IMR-90 (cell line): ENCODE data around the gene CAMK2B. TPM values are rescaled to one million over a fixed set of nuclear protein-coding genes. Genes with fewer than 3 reads are reported as not detected.

Source experiments
- ATAC-seq: fragments of 200-7000 bp; cut with Tn5 transposase; 2 replicates; pipeline ENCODE4 v1.9.1; 2020; ENCODE audit warnings: low read depth, mild to moderate bottlenecking, moderate library complexity
- BruUV-seq: library from RNA; stranded (reverse); fragments of 400-500 nt; replicated peaks from 2 replicates; lab custom pipeline; 2021; lab: Mats Ljungman, UMichigan
- CTCF ChIA-PET: fragments of 300-600 bp; formaldehyde crosslinking; extraction: SDS; loops from one replicate; lab custom pipeline; 2021; ENCODE audit warnings: antibody characterized with exemption; lab: Yijun Ruan, JAX
- POLR2A ChIA-PET: fragments of 300-600 bp; sonication (Branson Sonifier 250); formaldehyde crosslinking; loops from one replicate; lab custom pipeline; 2022; ENCODE audit warnings: antibody characterized with exemption; ENCODE audit not compliant: unreplicated experiment; lab: Charles Lee
- DNase-seq: peaks from one replicate; pipeline ENCODE4 v3.0.0; 2013
- H2AFZ ChIP-seq: replicated peaks from 2 replicates; pipeline ENCODE3; 2013; ENCODE audit warnings: low read length, mild to moderate bottlenecking; ENCODE audit not compliant: poor library complexity
- H2AK5ac ChIP-seq: 2 replicates; pipeline ENCODE4 v1.6.1; 2013; ENCODE audit warnings: low read depth, low read length, inconsistent platforms
- H2AK9ac ChIP-seq: replicated peaks from 2 replicates; pipeline ENCODE3; 2013; ENCODE audit warnings: mild to moderate bottlenecking, low read depth, low read length, moderate library complexity; ENCODE audit not compliant: poor library complexity
- H2BK120ac ChIP-seq: 2 replicates; pipeline ENCODE4 v1.6.1; 2013; ENCODE audit warnings: low read depth, low read length, inconsistent platforms
- H2BK15ac ChIP-seq: 3 replicates; pipeline ENCODE4 v1.6.1; 2013; ENCODE audit warnings: low read depth, low read length, inconsistent platforms
- H2BK20ac ChIP-seq: 2 replicates; pipeline ENCODE4 v1.6.1; 2013; ENCODE audit warnings: low read depth, mild to moderate bottlenecking, inconsistent platforms, low read length, moderate library complexity
- H2BK5ac ChIP-seq: 2 replicates; pipeline ENCODE4 v1.6.1; 2013; ENCODE audit warnings: mild to moderate bottlenecking, low read depth, low read length, inconsistent platforms; ENCODE audit not compliant: poor library complexity, severe bottlenecking
- H3K14ac ChIP-seq: replicated peaks from 2 replicates; pipeline ENCODE4 v1.6.1; 2013; ENCODE audit warnings: low read depth, low read length, inconsistent platforms
- H3K18ac ChIP-seq: 2 replicates; pipeline ENCODE4 v1.6.1; 2013; ENCODE audit warnings: low read depth, low read length, control low read depth
- H3K23ac ChIP-seq: 2 replicates; pipeline ENCODE4 v1.6.1; 2013; ENCODE audit warnings: low read depth, low read length, inconsistent platforms
- H3K27ac ChIP-seq: 2 replicates; pipeline ENCODE4 v1.5.1; 2013; ENCODE audit warnings: mild to moderate bottlenecking, control low read depth, low read length; ENCODE audit not compliant: insufficient read depth
- H3K27me3 ChIP-seq: 2 replicates; pipeline ENCODE4 v1.6.1; 2013; ENCODE audit warnings: low read length; ENCODE audit not compliant: control insufficient read depth, insufficient read depth
- H3K36me3 ChIP-seq: 2 replicates; pipeline ENCODE4 v1.6.1; 2013; ENCODE audit warnings: low read length, mixed read lengths; ENCODE audit not compliant: control insufficient read depth, insufficient read depth
- H3K4ac ChIP-seq: 2 replicates; pipeline ENCODE4 v1.6.1; 2013; ENCODE audit warnings: low read depth, low read length, inconsistent platforms
- H3K4me1 ChIP-seq: 2 replicates; pipeline ENCODE4 v1.6.1; 2013; ENCODE audit warnings: low read length, mixed read lengths; ENCODE audit not compliant: control insufficient read depth, insufficient read depth
- H3K4me2 ChIP-seq: 2 replicates; pipeline ENCODE4 v1.6.1; 2013; ENCODE audit warnings: low read depth, mild to moderate bottlenecking, control low read depth, low read length, moderate library complexity
- H3K4me3 ChIP-seq: 2 replicates; pipeline ENCODE4 v1.5.1; 2013; ENCODE audit warnings: low read depth, mild to moderate bottlenecking, control low read depth, low read length, moderate library complexity; ENCODE audit not compliant: insufficient read depth
- H3K56ac ChIP-seq: 2 replicates; pipeline ENCODE4 v1.6.1; 2013; ENCODE audit warnings: low read length, inconsistent platforms; ENCODE audit not compliant: insufficient read depth; ENCODE audit errors: extremely low read depth
- H3K79me1 ChIP-seq, 2 experiments: 2 replicates each; pipeline ENCODE4 v1.6.1; 2013; ENCODE audit warnings: low read length in 2 of 2, inconsistent platforms in 1 of 2, low read depth in 1 of 2
- H3K9ac ChIP-seq: 2 replicates; pipeline ENCODE4 v1.6.1; 2013; ENCODE audit warnings: low read depth, low read length, control low read depth
- H3K9me1 ChIP-seq: 2 replicates; pipeline ENCODE4 v1.6.1; 2013; ENCODE audit warnings: low read length, inconsistent platforms; ENCODE audit not compliant: insufficient read depth
- H3K9me3 ChIP-seq: 2 replicates; pipeline ENCODE4 v1.6.1; 2013; ENCODE audit warnings: low read length; ENCODE audit not compliant: control insufficient read depth, insufficient read depth
- H4K20me1 ChIP-seq: 2 replicates; pipeline ENCODE4 v1.6.1; 2013; ENCODE audit warnings: low read length, inconsistent platforms; ENCODE audit not compliant: insufficient read depth
- H4K5ac ChIP-seq: 2 replicates; pipeline ENCODE4 v1.6.1; 2013; ENCODE audit warnings: mild to moderate bottlenecking, low read depth, low read length, control low read depth
- H4K8ac ChIP-seq, 2 experiments: 2 replicates each; pipeline ENCODE4 v1.6.1; 2013; ENCODE audit warnings: low read depth in 2 of 2, low read length in 2 of 2, control low read depth in 1 of 2, inconsistent platforms in 1 of 2
- H4K91ac ChIP-seq: 2 replicates; pipeline ENCODE4 v1.6.1; 2013; ENCODE audit warnings: low read depth, low read length, inconsistent platforms; ENCODE audit not compliant: insufficient read depth
- BHLHE40 ChIP-seq: fragments of 150-350 bp; IDR thresholded peaks from 2 replicates; pipeline ENCODE4 v1.6.1; 2016; ENCODE audit warnings: mild to moderate bottlenecking, low read depth, low read length
- CEBPB ChIP-seq: IDR thresholded peaks from 2 replicates; pipeline ENCODE4 v1.6.1; 2012; ENCODE audit warnings: low read depth, low read length, improper control_type of control experiment
- CHD1 ChIP-seq: IDR thresholded peaks from 2 replicates; pipeline ENCODE4 v1.6.1; 2012; ENCODE audit warnings: low read depth, low read length, improper control_type of control experiment
- FOS ChIP-seq: fragments of 150-350 bp; IDR thresholded peaks from 2 replicates; pipeline ENCODE4 v1.6.1; 2016; ENCODE audit warnings: low read depth, low read length
- MAFK ChIP-seq: IDR thresholded peaks from 2 replicates; pipeline ENCODE4 v1.6.1; 2012; ENCODE audit warnings: low read depth, low read length, improper control_type of control experiment
- MAZ ChIP-seq: IDR thresholded peaks from 2 replicates; pipeline ENCODE4 v1.6.1; 2012; ENCODE audit warnings: low read depth, mild to moderate bottlenecking, low read length, improper control_type of control experiment, moderate library complexity, borderline replicate concordance
- MXI1 ChIP-seq: IDR thresholded peaks from 2 replicates; pipeline ENCODE4 v1.6.1; 2012; ENCODE audit warnings: low read depth, mild to moderate bottlenecking, low read length, moderate library complexity, borderline replicate concordance
- NFE2L2 ChIP-seq: fragments of 150-350 bp; IDR thresholded peaks from 2 replicates; pipeline ENCODE4 v1.6.1; 2016; ENCODE audit warnings: low read depth, mild to moderate bottlenecking, low read length
- POLR2A ChIP-seq: IDR thresholded peaks from 2 replicates; pipeline ENCODE4 v1.6.1; 2012; ENCODE audit warnings: mild to moderate bottlenecking, low read depth, low read length
- RAD21 ChIP-seq: IDR thresholded peaks from 2 replicates; pipeline ENCODE4 v1.6.1; 2012; ENCODE audit warnings: low read length, improper control_type of control experiment
- RCOR1 ChIP-seq: IDR thresholded peaks from 2 replicates; pipeline ENCODE4 v1.6.1; 2012; ENCODE audit warnings: mild to moderate bottlenecking, low read length, improper control_type of control experiment; ENCODE audit not compliant: insufficient replicate concordance
- RFX5 ChIP-seq: IDR thresholded peaks from 2 replicates; pipeline ENCODE4 v1.8.0; 2012; ENCODE audit warnings: low read depth, mild to moderate bottlenecking, low read length, moderate library complexity
- SMC3 ChIP-seq: fragments of 150-350 bp; IDR thresholded peaks from 2 replicates; pipeline ENCODE4 v1.6.1; 2016; ENCODE audit warnings: low read depth, mild to moderate bottlenecking, antibody characterized with exemption, low read length, moderate library complexity
- WGBS, 2 experiments: methylation state at CpG; one replicate each; pipeline versions ENCODE4 v1.1.5 to v1.1.7; 2013; ENCODE audit warnings: missing lambda C conversion rate in 2 of 2; ENCODE audit not compliant: insufficient read length in 1 of 2; ENCODE audit errors: extremely low coverage in 2 of 2; 5-methylcytosine and 5-hydroxymethylcytosine counted together
- dilution Hi-C: fragments of 300-500 bp; cut with HindIII; formaldehyde crosslinking; loops from one replicate; pipeline ENCODE4 v1.14.3; 2018; ENCODE audit warnings: low sequenced_read_pairs; ENCODE audit not compliant: unreplicated experiment
- in situ Hi-C: fragments of 300-500 bp; cut with MboI; formaldehyde crosslinking; loops from 3 replicates; pipeline ENCODE4 v1.14.3; 2019; ENCODE audit warnings: low sequenced_read_pairs, inconsistent platforms, mixed read lengths
- intact Hi-C: fragments of 100-400 bp; cut with micrococcal nuclease; formaldehyde crosslinking; loops from 2 replicates; pipeline ENCODE4 v1.10.0; 2022
- polyA plus RNA-seq, 3 experiments: library from polyadenylated mRNA; depleted of rRNA; stranded (reverse); fragments of >200 nt; gene quantifications; 2 replicates each; pipeline ENCODE4 v1.2.3, GENCODE V29; 2012; ENCODE audit warnings: low replicate concordance in 1 of 3
- total RNA-seq: library from RNA; depleted of rRNA; stranded (reverse); fragments of >200 nt; gene quantifications from 2 replicates; pipeline ENCODE4 v1.2.3, GENCODE V29; 2012
- TF ChIP-seq, protein P1 (sequence below): fragments of 150-350 bp; IDR thresholded peaks from 2 replicates; pipeline ENCODE4 v1.6.1; 2017; ENCODE audit warnings: mild to moderate bottlenecking, antibody characterized with exemption, low read length, low read depth
- TF ChIP-seq, protein P2 (sequence below): conservative IDR thresholded peaks from 2 replicates; pipeline ENCODE4 v1.5.1; 2012; ENCODE audit warnings: mild to moderate bottlenecking, low read depth, low read length, improper control_type of control experiment

CAMK2B gene
- total and polyA plus RNA-seq, 2 of the 4 experiments (the other 2 are of a cell fraction), result 0.18 to 0.36 TPM

DNA sequence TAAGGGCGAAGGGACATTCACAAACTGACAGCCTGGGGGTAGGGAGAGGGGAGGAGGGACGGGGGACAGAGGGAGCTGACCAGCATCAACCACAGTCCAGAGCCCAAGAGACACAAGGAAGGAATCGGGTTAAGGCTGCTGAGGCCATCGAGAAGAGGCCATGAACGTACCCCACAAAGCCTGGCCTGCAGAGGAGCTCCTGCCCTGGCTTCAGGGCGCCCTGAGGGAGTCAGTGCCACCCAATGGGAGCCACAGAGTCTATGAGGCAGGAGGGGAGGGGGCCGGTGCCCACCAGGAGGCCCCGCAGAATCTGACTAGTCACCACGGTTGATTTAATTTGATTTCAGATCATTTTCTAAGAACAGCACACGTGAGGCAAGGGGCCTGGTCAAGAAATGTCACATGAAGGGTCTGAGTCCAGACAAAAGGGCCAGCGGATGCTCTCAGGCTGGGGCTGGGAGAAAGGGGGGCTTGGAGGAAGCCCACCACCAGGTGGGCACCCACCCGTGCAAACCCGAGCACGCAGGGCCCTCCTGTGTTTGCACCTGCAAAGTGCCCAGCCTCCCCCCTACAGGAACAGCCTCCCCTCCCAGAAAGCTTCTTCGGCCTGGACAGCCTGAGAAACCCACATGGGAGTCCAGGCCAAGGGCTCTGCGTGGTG is 40.4 kb downstream of the CAMK2B start:
- in situ Hi-C loops (no loop called here), intact Hi-C loops (no loop called here)

More for the DNA sequence above, 40.4 kb downstream of the CAMK2B start:
- Histone ChIP-seq H3K4ac (no peak overlapping the region), H2AK9ac (no peak overlapping the region), H3K23ac (no peak overlapping the region), H3K14ac (no peak overlapping the region), H4K8ac (no peak overlapping the region), H3K36me3 (no peaks in the 10 kb centered on the region), H3K79me1 (no peaks in the 10 kb centered on the region), H4K91ac (no peak overlapping the region), H2BK20ac (no peak overlapping the region), H3K9me3 (no peaks in the 10 kb centered on the region), H3K4me1 (no peaks in the 10 kb centered on the region; the same call in 1 of the 2 replicates), H2BK120ac (no peak overlapping the region), H3K27me3 (peaks cover 3% of the 10 kb centered on the region), H3K9me1 (0 out of 2 replicates have a peak, but pooled peaks cover 3% of the 10 kb centered on the region), H3K56ac (no peak overlapping the region), H4K20me1 (no peaks in the 10 kb centered on the region), H4K5ac (no peak overlapping the region), H3K27ac (no peak overlapping the region), H2AFZ (no peak overlapping the region), H3K18ac (no peak overlapping the region), H3K4me3 (no peak overlapping the region), H2AK5ac (no peak overlapping the region), H3K9ac (no peak overlapping the region), H2BK15ac (no peak overlapping the region), H3K4me2 (no peak overlapping the region), H2BK5ac (no peak overlapping the region)
- no peak for TF ChIP-seq FOS
- no peak for TF ChIP-seq MAZ
- no peak for TF ChIP-seq NFE2L2
- no peak for TF ChIP-seq MAFK
- TF ChIP-seq MXI1, result no peak
- no peak for TF ChIP-seq RAD21
- no peak for TF ChIP-seq RCOR1
- TF ChIP-seq POLR2A, result no peak
- TF ChIP-seq, protein P1, sequence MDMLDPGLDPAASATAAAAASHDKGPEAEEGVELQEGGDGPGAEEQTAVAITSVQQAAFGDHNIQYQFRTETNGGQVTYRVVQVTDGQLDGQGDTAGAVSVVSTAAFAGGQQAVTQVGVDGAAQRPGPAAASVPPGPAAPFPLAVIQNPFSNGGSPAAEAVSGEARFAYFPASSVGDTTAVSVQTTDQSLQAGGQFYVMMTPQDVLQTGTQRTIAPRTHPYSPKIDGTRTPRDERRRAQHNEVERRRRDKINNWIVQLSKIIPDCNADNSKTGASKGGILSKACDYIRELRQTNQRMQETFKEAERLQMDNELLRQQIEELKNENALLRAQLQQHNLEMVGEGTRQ, result no peak
- TF ChIP-seq CHD1, result no peak
- no peak for TF ChIP-seq SMC3
- TF ChIP-seq BHLHE40, result no peak
- no peak for TF ChIP-seq RFX5
- TF ChIP-seq, protein P2, sequence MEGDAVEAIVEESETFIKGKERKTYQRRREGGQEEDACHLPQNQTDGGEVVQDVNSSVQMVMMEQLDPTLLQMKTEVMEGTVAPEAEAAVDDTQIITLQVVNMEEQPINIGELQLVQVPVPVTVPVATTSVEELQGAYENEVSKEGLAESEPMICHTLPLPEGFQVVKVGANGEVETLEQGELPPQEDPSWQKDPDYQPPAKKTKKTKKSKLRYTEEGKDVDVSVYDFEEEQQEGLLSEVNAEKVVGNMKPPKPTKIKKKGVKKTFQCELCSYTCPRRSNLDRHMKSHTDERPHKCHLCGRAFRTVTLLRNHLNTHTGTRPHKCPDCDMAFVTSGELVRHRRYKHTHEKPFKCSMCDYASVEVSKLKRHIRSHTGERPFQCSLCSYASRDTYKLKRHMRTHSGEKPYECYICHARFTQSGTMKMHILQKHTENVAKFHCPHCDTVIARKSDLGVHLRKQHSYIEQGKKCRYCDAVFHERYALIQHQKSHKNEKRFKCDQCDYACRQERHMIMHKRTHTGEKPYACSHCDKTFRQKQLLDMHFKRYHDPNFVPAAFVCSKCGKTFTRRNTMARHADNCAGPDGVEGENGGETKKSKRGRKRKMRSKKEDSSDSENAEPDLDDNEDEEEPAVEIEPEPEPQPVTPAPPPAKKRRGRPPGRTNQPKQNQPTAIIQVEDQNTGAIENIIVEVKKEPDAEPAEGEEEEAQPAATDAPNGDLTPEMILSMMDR, result no peak
- TF ChIP-seq CEBPB, result no peak
- dilution Hi-C loops, result no loop called here
- no peak for DNase-seq
- ATAC-seq, result no peak
- CTCF ChIA-PET, result no interaction called here
- no TSS peak for BruUV-seq
- POLR2A ChIA-PET, result no interaction called here
- 91% methylated on average over 7 of the region's 16 CpGs; no CpG with 5 or more reads in 1 of the 2 experiments for WGBS, 2 experiments
